Activated naive CD4-positive, alpha-beta T cell (primary cell): ENCODE data around the gene ACTL6A.
"Not testable (repeated sequence)": the region's sequence is repeated elsewhere in the genome, so short reads cannot be mapped to it uniquely, and the experiment has no call there.

Experiments
- DNase-seq, 4 experiments: peaks; one replicate each; lab custom pipeline; 2025; lab: John Stamatoyannopoulos, UW

Gene ACTL6A

DNA sequence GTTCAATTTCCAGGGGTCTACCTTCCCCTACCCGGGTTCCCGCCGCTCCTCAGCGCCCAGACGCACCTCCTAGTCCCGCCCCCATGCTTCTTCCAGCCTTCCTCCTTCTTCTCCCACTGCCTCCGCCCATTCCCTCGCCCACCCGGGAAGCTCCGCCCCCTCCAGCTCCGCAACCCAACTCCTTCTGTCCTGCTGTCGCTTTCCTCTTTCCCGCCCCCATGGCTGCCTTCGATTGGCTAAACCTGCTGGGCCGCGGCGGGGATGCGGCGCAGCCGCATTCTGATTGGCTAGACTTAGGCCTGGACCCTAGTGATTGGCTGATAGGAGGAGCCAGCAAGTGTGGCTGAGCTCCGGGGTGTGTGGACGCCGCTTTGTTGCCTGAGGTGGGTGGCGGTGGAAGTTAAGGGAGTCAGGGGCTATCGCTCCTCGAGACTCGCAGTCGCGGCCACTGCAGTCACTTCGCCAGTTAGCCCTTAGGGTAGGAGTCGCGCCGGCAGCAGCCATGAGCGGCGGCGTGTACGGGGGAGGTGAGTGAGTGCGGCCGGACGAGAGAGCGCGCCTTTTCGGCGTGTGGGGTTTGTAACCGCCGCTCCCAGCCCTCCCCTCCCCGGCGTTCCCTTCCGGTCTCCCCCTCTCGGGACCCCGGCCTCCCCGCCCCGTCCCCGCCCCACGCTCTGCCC lies at the start of gene ACTL6A:
Gene ACTL6A, plus strand, starts transcription at position 336 of the 680 bp plus-strand sequence. Its CDS starts 167 bp downstream, at position 503.
- DNase-seq = peak; percentile 89 to 94 (median 92)

DNA sequence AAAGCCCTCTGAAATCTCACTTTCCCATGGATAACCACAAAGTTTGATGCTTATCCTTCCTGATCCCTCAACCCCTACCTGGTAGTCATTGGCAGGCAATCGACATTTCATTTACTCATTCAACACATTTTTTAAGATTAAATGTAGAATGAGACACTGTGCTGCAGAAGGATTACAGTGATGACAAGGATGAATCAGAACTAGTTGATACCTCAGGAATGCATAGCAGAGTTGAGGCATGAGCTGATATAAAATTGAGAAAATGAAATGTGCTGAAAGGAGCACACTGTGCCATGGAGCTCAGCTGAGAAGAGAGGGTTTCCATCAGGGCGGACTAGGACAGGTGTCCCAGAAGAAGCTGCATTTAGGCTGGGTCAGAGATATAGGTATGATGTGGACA lies 48.9 kb upstream of the ACTL6A start:
- no peak for DNase-seq

DNA sequence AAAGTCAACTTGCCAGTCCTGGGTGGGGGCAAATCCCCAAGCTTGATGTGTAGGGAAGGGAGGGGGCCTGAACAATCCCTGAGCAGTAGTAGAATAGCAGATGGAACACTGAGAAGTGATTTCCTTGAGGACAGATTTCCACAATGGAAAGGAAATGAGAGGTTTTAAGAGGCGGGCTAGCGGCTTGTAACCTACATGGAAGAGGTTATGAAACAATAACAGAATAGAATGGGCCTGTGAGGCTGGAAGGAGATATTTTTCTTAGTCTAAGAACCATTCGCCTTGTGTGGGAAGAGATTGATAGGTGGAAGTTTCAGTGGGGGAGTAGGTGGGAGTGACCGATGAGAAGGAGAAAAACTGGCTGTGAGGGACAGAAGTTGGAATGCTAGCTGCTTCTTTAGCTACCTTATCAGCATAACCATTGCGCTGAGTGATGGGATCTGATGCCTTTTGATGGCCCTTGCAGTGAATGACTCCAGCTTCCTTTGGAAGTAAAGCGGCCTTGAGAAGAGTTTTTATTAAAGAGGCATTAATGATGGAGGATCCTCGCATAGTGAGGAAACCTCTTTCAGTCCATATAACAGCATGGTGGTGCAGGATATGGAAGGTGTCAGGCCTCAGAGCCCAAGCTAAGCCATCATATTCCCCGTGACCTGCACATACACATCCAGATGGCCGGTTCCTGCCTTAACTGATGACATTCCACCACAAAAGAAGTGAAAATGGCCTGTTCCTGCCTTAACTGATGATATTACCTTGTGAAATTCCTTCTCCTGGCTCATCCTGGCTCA lies 46.1 kb upstream of the ACTL6A start:
- not testable (repeated sequence) for DNase-seq

DNA sequence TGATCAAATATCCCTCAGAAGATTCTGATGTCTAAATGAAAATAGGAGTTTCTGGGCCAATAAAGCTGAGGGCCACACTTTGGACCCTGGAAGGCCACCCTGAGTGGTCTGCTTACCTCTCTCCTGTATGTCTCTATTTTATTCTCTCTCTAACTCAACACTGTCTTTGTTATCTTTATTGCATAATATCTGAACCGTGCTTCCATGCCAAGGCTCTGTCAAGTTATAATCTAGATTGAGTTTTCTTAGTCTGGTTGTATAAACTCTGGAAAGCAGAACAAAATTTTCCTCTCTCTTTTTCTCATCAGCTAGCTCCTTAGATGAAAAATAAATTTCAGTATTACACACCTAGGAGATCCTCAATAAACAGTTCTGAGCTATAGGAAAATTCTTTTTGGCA lies 36.2 kb upstream of the ACTL6A start:
- no peak for DNase-seq

DNA sequence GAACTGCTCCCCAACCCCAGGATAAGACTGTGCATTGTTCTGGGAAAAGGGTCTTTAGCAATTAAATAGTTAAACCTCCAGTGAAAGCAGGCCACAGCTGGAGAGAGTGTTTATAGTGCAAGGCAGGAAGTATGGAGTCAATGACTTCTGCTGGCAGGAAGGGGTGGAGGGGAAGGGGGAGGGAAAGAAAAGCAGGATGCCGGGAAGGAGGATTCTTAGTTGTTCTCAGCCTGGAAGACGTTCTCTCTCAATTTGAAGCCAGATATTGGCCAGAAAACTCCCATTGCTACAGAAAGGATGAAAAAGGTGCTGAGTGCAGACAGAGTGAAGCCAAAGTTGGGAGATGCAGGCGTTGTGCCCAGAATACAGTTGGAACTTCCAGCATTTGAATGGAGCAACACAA lies 35.7 kb upstream of the ACTL6A start:
- no peak for DNase-seq

DNA sequence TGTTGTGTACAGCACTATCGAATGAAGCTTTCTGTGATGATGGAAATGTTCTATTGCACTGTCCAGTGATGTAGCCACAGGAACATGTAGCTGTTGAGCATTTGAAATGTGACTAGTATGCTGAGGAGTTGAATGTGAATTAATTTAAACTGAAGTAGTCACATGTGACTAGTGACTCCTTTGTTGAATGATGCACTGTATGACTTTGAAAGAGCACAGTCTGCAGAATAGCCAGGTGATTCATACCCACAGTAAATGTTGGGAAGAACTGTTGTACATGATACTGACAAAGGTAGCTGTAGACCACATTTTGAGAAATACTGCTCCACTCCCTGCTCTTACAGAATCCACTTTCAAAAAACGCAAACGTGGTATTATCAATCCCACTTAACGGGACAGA lies 34.0 kb upstream of the ACTL6A start:
- DNase-seq = no peak

DNA sequence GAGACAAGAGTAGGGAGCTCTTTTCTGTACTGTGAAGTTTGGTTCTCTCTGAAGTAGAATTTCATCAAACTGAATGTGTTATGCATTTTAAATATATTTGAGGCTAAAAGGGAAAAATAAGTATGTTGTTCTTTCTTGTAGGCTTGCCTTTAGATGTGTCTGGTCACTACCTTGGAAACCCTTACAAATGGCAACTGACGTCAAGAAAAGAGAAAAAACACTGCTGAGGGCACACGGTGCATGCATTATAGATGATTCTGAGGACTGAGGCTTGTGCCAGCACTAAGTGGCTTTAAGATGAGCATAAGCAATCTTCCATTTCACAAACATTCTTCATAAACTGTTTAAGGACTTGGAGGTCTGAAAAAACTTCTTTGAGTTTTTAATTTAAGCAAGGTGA lies 31.1 kb upstream of the ACTL6A start:
- DNase-seq = no peak

DNA sequence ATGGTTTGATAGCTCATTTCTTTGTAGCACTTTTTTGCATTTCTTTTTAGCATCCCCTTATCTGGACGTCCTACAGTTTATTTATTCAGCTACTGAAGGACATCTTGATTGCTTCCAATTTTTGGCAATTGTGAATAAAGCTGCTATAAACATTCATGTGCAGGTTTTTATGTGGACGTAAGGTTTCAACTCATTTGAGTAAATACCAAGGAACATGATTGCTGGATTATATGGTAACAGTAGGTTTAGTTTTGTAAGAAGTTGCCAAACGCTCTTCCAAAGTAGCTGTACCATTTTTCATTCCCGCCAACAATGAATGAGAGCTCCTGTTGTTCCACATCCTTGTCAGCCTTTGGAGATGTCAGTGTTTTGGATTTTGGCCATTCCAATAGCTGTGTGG lies 29.5 kb upstream of the ACTL6A start:
- DNase-seq = no peak

DNA sequence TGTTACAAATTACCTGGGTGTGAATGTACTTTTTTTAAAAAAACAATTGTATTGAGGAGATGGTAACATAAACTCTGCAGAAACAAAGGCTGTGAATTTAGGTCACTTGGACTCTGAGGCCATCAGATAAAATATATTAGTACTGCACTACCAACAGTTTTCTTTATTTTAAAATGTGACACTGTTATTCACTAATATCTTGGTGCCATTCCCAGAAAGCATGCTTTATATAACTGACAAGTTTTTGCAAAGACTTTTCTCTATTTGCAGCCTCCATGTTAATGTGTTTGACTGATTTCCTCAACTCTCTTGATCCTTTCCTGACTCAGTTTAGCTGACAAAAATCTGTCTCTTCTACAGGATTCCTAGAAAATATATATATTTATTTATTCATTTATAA lies 26.5 kb upstream of the ACTL6A start:
- no peak for DNase-seq

DNA sequence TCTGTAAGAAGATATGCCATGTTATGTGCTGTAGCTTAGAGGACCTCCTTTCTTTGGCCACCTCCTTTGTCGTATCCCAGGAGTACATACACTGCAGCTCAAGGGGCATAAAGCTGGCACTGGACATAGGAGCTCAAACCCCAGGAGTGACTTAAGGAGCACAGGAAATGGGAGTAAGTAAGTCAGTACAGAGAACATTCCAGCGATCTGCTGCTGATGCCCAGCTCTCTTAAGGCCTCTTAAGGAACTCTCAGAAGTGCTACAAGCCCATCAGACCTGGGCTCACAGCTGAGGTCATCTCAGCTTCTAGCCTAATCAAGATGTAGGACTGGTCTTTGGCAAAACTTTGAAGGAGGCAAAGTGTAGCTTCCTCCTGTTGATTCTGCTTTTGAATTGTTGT lies 21.6 kb upstream of the ACTL6A start:
- no peak for DNase-seq

DNA sequence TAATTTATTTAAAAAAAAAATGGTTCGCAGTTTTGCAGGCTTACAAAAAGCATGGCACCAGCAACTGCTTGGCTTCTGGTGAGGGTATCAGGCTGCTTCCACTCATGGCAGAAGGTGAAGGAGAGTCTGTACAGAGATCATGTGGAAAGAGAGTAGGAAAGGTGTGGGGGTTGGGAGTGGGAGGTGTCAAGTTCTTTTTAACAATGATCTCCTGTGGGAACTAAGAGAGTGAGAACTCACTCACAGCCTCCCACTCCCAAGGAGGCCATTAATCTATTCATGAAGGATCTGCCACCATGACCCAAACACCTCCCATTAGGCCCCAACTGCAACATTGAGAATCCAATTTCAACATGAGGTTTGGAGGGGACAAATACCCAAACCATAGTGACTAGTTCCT lies 21.1 kb upstream of the ACTL6A start:
- no peak for DNase-seq

DNA sequence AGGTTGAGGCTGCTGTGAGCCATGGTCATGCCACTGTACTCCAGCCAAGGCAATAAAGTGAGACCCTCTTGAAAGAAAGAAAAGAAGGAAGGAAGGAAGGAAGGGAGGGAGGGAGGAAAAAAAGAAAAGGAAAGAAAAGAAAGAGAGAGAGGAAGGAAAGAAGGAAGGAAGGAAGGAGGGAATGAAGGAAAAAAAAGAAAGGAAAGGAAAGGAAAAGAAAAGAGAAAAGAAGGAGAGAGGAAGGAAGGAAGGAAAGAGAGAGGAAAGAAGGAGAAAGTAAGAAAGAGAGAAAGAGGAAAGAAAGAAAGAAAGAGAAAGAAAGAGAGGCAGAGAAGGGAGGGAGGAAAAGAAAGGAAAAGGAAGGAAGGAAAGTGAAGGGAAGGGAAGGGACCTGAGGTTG lies 20.4 kb upstream of the ACTL6A start:
- no peak for DNase-seq

DNA sequence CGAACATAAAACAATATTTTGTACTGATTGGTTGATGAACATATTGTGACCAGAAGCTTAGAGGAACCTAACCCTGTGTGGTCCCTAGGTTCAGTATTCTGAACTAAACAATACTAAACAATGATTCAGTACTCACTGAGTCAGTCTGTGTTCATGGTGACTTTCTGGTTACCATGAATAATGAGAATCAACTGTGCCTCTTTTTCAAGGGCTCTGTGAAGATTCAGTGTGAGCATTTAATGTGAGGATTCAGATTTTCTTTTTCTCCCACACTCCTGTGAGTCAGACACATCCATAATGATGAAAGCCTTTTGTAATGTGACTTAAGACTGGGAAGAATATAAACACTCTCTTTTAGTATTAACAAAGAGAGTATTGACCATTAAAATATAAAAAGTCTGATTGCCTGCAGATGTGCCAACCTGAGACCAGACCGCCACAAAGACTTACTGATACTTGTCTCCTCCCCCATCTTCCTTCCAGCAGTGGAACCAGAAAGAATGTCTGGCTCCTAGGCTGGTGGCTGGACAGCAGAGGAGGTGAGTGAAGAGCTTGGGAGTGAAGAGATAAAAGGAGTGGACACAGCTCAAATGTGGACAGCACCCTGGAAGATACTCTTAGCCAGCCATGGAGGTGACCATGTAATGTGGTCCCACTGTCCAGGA lies 17.6 kb upstream of the ACTL6A start:
- no peak for DNase-seq

DNA sequence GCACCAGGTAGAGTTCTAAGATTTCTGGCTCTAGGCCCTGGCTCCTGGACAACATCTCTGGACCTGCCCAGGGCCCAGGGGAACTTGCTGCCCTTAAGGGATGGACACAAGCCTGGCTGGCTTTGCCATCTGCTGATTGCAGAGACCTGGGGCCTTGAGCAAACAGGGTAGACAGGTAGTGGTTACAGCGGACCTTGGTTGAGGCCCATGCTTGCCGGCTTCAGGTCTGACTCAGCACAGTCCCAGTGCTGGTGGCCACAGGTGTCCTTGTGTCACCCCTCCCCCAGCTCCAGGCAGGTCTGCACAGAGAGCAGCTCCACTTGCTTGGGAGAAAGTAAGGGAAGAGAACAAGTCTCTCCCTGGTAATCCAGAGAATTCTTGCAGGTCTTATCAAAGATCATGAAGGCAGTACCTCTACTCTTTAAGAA lies 15.9 kb upstream of the ACTL6A start:
- no peak for DNase-seq

DNA sequence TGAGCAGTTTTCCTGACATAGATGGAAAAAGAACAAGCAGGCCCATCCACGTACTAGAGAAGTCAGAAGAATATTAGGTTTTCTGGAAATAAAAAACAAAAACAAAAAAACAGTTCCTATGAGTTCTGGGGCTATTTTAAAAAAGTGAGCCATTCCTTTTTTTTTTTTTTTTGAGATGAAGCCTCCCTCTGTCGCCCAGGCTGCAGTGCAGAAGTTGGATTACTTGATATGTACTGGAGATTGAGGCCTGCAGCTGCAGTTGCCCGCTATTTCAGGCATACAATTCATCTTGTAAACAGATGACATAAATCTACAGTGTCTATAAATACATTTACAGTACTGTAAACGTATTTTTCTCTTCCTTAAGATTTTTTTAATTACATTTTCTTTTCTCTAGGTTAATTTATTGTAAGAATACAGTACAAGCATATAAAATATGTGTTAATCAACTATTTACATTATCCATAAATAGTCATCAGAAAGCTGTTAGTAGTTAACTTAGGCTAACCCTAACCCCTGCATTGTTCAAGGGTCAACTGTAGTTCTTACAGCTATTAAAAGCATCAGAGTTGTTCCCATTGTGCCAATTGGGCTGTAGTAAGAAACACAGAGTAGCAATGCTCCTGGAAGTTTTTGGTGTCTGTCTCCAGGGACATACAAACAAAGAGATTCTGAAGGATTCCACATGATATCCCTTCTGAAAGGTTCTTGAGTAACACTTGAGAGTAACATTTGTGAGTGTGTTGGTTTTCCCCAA lies 11.2 kb upstream of the ACTL6A start:
- DNase-seq = no peak

DNA sequence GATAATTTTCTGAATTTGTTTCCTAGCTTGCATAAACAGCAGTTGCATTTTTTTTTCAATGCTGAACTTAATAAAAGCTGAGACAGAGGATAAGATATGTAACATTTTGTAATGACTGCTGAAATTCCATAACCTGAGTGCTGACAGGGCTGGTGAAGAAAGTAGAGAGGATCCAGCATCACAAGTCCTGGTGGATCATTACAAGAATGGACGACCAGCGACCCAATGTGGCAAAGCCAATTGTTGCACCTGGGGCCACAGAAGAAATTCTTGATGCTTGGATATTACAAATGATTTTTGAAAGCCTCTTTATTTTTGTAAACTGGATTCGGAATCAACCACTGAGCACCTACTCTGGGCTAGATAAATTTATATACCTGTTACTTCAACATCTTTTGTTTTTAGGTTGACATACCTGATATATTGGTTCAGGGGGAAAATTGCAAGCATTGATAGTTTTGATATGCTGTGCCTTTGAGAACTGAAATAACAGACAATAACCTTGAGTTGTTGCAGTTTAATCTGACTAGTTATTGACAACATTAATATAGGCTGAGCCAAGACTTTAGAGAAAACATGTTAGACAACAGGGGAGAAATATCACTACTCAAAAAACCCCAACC lies 3.9 kb upstream of the ACTL6A start:
- peak in 1 of 4 experiments; percentile 3 for DNase-seq

DNA sequence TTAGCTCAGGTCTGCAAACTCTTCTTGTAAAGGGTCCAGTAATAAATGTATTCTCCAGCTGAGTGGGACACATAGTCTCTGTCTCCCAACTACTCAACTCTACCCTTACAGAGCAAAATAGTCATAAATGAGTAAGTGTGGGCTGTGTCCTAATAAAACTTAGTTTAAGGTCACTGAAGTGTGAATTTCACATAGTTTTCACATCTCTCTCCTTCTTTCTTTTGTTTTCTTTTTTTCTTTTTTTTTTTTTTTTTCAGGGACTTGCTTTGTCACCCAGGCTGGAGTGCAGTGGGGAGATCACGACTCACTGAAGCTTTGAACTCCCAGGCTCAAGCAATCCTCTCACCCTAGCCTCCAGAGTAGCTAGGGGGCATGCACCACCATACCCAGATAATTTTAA lies 1.9 kb upstream of the ACTL6A start:
- no peak for DNase-seq

DNA sequence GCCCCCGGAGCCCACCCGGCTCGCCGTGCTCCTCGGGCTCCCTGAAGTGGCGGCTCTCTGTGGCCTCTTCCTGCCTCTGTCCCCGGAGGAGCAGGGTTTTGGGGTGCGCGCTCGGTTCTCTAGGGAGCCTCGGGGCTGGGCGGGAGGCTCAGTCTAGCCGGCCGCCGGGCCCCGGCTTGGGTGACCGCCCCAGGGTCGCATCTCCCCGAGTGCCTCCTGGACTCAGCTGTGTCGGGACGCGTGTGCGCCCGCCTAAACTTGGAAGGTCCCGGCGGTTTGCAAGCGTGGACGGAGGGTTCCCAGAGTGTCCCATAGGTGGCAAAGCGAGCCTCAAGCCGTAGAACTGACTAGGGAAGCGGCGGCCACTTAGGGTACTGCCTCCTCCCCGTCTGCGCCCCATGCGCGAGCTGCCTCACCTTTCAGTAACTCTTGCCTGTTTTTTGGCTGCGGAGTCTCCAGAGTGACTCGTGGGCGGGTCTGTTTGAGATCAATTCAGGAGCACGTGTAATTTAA lies 601 bp downstream of the ACTL6A start:
- peak; percentile 26 to 44 (median 34) for DNase-seq

DNA sequence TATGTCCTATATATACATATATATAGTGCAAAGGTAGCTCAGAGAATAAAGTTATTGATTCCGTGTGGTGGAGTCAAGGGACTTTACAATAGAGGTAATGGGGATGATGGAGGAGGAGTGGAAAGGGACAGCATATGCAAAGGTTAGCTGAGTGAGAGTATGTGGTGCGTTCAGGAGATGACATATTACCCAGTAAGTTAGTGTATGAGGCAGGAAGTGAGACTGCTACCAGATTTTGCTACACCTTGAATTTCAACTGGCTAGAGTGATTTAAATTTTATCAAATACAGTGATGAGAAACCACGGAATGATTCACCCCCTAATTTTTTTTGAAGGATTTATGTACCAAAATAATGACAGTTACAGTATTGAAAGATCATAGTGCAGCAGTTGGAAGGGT lies 2.8 kb downstream of the ACTL6A start:
- no peak for DNase-seq

DNA sequence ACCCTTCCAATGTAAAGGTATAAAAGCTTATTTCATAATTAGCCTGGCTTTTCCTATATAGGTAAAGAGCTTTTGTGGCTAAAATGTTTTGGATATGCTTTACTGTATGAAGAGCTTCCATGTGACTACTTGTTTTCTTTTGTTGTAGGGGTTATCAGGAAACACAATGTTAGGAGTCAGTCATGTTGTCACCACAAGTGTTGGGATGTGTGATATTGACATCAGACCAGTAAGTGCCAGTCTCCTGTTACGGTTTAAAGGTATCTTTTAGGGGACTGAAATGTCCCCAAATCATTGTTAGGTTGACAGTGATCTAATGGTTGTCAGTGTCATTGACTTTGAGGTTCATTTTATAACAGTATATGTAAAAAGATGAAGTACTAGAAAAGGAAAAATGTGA lies 18.3 kb downstream of the ACTL6A start:
- no peak for DNase-seq

DNA sequence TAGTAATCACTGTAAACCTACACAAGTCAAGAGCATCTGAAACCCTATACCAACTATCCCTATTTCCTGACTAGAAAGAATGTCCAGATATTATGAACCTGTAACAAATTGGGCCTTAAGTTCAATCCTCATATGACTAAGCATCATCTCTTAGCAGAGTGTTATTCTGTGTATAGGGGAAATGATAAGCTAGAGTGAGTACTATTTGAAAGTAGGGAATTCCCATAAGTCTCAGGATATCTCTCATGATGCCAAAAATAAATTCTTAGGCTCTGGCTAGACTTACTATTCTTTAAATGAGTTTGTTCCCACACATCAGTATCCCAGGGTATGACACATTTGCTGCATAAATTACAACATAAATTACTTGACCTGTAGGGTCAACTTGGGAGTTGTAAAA lies 26.4 kb downstream of the ACTL6A start:
- DNase-seq = no peak

DNA sequence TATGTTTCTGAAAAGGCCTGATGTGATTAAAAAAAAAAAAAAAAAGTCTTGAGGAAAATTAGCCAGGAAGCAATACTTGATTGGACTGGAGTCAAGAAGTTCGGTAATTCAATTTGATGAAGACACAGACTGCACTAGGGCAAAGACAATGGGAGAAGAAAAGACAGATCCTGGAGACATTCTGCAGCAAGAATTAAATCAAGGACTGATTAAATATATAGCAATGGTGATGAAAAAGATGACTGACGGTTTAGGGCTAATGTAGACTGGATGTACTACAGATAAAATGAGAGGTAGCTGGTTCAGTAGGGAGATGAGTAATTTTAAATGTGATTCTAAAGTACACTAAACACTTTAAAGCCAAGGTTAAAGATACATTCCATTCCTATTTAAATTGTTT lies 27.9 kb downstream of the ACTL6A start:
- no peak for DNase-seq
